ENCODE results near the gene KCNT1. TPM values are rescaled to one million over a fixed set of nuclear protein-coding genes. Genes with fewer than 3 reads are reported as not detected.

KCNT1 gene
- total RNA-seq, 4 donors from 2014 or later, result 0.28 to 0.52 TPM; not detected in 2

DNA sequence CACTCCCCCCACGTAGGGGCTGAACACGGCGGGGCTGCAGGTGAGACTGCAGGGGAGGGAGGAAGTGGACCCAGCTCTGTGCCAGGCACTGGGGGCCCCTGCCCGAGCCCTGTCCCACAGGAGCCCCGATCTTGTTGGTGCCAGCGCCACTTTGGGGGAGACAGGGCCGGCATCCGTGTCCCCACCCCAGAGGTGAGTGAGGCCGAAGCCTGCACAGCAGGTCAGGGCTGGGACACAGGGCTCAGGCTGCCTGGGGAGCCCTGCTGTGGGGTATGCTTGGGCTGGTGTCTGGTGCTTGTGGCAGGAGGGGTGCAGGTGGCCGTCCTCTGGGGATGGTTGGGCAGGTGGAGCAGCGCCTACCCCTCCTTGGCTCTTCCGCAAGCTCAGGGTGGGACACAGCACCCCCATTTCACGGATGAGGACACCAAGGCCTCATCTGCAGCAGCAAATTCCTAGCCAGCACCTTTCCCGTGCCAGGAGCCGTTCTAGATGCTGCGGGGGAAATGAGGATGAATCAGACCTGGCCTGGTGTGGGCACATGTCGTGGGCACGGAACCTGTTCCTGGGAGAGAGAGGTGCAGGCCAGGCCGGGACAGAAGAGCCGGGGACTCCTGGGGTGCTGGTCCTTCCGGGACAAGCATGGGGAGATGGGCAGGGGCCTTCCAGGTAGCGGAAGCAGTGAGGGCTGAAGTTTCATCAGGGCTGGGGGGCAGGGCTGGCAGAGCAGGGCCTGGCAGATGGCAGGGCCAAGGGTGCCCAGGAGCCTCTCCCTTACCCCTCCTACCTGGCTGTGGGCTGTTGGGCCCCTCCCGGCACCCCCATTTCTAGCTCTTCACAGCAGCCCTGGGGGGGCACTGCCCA, 35.2 kb downstream of the KCNT1 start:
- DNase-seq, result no peak
- Histone ChIP-seq H3K27me3 (no peaks in the 10 kb centered on the region), H3K27ac (no peak overlapping the region), H3K4me1 (no peaks in the 10 kb centered on the region), H3K4me3 (no peak overlapping the region), H3K9me3 (no peaks in the 10 kb centered on the region), H3K36me3 (no peaks in the 10 kb centered on the region)
- TF ChIP-seq, protein P1, sequence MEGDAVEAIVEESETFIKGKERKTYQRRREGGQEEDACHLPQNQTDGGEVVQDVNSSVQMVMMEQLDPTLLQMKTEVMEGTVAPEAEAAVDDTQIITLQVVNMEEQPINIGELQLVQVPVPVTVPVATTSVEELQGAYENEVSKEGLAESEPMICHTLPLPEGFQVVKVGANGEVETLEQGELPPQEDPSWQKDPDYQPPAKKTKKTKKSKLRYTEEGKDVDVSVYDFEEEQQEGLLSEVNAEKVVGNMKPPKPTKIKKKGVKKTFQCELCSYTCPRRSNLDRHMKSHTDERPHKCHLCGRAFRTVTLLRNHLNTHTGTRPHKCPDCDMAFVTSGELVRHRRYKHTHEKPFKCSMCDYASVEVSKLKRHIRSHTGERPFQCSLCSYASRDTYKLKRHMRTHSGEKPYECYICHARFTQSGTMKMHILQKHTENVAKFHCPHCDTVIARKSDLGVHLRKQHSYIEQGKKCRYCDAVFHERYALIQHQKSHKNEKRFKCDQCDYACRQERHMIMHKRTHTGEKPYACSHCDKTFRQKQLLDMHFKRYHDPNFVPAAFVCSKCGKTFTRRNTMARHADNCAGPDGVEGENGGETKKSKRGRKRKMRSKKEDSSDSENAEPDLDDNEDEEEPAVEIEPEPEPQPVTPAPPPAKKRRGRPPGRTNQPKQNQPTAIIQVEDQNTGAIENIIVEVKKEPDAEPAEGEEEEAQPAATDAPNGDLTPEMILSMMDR (IDR thresholded peaks at IDR 0.05), result no peak
- TF ChIP-seq POLR2A (IDR thresholded peaks at IDR 0.05), result no peak
- intact Hi-C loops (cut with DNase I; ENCODE audit: low total_unique reads), result no loop called here

DNA sequence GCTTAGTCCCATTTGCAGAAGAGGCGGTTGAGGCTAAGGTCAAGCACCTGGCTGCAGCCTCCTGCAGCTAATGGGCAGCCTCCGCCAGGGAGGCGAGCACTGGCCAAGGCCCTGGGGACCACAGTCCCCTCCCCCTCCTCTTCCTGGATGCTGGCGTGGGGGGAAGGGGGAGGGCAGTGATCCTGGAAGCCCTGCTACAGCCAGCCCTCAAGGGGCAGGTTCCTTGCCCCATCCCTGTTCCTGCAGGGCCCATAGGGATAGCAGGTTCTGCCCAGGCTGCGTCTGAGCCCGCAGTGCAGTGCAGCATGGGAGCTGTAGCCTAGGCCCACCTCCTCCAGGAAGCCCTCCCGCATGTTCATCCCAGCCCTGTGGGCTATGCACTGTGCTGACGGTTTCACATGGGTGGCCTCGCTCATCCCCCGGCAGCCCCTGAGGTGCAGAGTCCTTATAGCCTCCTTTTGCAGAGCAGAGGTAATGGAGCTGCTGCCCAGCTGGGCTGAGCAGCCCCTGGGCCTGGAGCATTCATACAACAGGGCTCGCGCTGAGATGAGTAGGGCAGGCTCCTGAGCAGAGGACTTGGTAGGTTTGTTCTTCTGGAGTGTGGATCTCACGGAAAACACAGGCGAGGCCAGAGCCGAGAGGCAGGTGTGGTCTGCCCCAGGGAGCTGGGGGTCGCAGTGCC, 36.0 kb downstream of the KCNT1 start:
- no peaks in the 10 kb centered on the region for H3K9me3 ChIP-seq
- no peak for DNase-seq
- intact Hi-C loops (cut with DNase I; ENCODE audit: low total_unique reads), result no loop called here
- H3K4me3 ChIP-seq, result no peak overlapping the region
- TF ChIP-seq POLR2A (IDR thresholded peaks at IDR 0.05), result no peak
- TF ChIP-seq, protein P1 (IDR thresholded peaks at IDR 0.05), result no peak
- no peaks in the 10 kb centered on the region for H3K36me3 ChIP-seq
- H3K4me1 ChIP-seq, result no peaks in the 10 kb centered on the region
- H3K27me3 ChIP-seq, result no peaks in the 10 kb centered on the region
- no peak overlapping the region for H3K27ac ChIP-seq

- Histone ChIP-seq H3K4me3 (no peak overlapping the region), H3K4me1 (no peaks in the 10 kb centered on the region), H3K27me3 (no peaks in the 10 kb centered on the region), H3K36me3 (no peaks in the 10 kb centered on the region), H3K27ac (no peak overlapping the region), H3K9me3 (no peaks in the 10 kb centered on the region)
- no peak for DNase-seq
- intact Hi-C loops (cut with DNase I; ENCODE audit: low total_unique reads), result no loop called here
- TF ChIP-seq, protein P1 (IDR thresholded peaks at IDR 0.05), result no peak
- TF ChIP-seq POLR2A (IDR thresholded peaks at IDR 0.05), result no peak
These were observed 37.6 kb downstream of the KCNT1 start for GRCh38 chr9:135739271-135740220.

- DNase-seq, result no peak
- Histone ChIP-seq H3K36me3 (no peaks in the 10 kb centered on the region), H3K4me3 (no peak overlapping the region), H3K27me3 (no peaks in the 10 kb centered on the region), H3K27ac (no peak overlapping the region), H3K9me3 (no peaks in the 10 kb centered on the region), H3K4me1 (no peaks in the 10 kb centered on the region)
- TF ChIP-seq POLR2A (IDR thresholded peaks at IDR 0.05), result no peak
- TF ChIP-seq, protein P1 (IDR thresholded peaks at IDR 0.05), result no peak
- intact Hi-C loops (cut with DNase I; ENCODE audit: low total_unique reads), result no loop called here
These were observed 39.6 kb downstream of the KCNT1 start for GRCh38 chr9:135741276-135742219.

Measured in uterus (tissue), 4 donors.